GM21786 (cell line): ENCODE data around the gene KRTAP5-8.
"Not testable (repeated sequence)": the region's sequence is repeated elsewhere in the genome, so short reads cannot be mapped to it uniquely, and the experiment has no call there.

ENCODE experiments used
- ATAC-seq: cut with Tn5 transposase; IDR thresholded peaks from one replicate; pipeline ENCODE4 v1.9.1; 2021; ENCODE audit not compliant: unreplicated experiment

Gene KRTAP5-8

GRCh38 chr11:71505781-71506180 lies 32.0 kb upstream of the KRTAP5-8 start:
- ATAC-seq: no peak

DNA sequence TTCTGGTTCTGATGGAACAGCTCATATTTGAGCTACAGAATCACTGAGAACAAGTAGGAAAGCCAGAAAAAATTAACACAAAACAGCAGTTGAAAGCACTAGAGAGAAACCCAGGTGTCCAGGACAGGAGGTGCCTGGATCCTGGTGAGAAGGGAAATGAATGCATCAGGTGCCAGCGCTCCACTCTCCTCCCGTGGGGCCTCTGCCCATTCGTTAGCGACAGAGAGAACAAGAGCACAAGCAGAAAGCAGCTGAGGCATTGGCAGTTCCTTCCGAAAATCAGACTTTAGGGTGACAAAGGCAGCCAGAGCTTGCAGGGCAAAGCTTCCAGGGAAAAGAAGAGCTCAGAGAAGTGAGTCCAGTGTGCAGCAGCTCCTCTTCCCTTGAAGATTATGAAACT lies 30.7 kb upstream of the KRTAP5-8 start:
- no peak for ATAC-seq

DNA sequence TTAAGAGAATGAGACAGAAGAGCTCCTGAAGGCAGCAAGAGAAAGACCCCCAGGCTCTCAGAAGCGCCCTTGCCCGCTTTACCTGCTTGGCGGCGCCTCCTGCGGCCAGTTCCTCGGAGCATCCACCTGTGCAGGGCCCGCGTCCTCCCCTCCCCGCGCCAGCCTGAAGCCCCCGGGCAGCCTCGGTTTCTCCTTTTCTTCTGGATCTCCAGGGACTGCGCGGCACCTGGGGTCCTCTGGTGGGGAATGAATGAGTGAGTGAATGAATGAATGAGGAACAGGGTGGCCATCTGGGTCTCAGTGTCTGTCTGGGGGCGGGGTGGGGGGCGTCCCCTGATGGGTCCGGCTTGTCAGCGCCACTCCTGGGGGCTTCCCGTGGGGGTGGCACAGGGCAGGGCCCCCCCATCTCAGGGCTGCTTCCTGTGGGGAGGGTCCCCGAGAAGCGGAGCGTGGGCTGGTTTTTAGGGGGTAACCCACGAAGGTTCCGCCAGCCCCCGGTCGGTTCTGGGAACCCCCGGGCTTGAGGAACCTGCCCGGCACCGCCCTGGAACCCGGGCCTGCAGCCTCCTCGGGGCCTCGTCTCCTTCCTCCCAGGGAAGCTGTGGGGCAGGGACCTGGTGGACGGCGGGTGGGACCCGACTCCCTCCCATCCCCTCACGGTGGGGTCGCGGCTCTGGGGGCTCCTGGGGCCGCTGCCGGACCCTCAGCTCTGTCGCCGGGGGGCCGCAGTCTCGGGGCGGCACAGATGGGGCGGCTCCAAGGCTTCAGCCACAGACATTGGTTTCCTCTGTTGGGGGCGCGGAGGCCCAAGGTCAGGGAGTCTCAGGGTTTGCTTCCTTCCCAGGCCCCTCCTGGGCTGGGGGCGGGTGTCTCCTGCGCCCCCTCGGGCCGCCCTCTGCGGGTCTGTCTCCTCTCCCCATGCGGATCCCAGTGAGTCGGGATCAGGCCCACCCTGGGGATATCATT lies 19.0 kb upstream of the KRTAP5-8 start:
- ATAC-seq: no peak

DNA sequence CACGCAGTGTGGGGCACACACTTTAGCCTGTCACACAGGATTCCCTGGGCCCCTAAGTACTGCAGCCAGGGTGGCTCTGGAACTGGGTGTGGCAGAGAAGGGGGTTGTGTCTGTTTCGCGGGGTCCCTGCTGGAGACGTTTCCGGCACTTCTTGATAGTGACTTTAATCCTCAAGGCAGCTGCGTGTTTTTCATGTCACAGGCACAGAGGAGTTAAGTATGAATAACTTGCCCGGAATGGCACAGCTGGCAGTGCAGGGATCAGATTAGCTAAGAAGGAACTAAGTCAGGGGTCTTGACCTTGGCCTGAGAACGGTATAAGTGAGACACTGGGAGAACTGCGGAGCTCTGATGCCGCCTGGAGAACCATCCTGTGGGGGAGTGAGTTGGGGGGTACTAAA lies 18.3 kb upstream of the KRTAP5-8 start:
- no peak for ATAC-seq

- ATAC-seq: no peak
Observed at GRCh38 chr11:71525188-71525937, 12.5 kb upstream of the KRTAP5-8 start.

DNA sequence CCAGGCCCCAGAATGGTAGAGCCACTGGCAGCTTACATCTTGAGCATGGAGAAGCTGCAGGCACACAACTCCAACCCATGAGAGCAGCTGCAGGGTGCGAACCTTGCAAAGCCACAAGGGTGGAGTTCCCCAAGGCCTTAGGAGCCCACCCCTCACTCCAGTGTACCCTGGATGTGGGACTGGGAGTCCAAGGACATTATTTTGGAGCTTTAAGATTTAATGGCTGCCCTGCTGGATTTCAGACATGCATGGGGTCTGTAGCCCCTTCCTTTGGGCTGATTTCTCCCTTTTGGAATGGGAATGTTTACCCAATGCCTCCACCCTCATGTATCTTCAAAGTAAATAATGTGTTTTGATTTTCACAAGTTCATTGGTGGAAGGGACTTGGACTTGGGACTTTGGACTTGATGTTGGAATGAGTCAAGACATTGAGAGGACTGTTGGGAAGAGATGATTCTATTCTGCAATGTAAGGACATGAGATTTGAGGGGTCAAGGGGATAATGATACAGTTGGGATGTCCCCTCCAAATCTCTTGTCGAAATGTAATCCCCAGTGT lies 11.8 kb upstream of the KRTAP5-8 start:
- no peak for ATAC-seq

DNA sequence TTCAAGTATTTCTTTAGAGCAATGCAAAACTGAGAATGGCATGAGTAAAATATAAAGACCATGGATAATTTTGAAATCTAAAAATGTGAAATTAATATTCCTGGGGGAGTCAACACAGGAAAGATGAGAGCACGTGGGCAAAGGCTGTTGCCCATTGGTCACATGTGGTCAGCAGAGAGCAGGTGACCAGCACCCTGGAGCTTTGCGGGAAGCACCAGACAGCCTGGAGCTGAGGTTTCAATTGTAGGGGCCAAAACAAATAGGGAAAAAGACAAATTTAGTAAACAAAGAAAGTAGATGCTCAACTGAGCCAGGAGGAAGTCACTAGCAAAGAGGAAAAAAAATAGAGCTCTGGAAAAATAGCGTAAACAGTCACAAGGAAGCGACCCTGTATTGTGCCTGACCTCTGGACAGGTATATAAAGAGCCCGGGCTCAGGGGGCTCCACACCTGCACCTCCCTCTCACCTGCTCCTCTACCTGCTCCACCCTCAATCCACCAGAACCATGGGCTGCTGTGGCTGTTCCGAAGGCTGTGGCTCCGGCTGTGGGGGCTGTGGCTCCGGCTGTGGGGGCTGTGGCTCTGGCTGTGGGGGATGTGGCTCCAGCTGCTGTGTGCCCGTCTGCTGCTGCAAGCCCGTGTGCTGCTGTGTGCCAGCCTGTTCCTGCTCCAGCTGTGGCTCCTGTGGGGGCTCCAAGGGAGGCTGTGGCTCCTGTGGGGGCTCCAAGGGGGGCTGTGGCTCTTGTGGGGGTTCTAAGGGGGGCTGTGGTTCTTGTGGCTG lies 10.8 kb upstream of the KRTAP5-8 start, which contains the start of gene KRTAP5-7:
Gene KRTAP5-7, plus strand, starts transcription at position 472 of the 780 bp plus-strand sequence. Its CDS starts 34 bp downstream, at position 506.
- ATAC-seq: not testable (repeated sequence)

GRCh38 chr11:71527576-71528210 lies 10.1 kb upstream of the KRTAP5-8 start:
- ATAC-seq: no peak

GRCh38 chr11:71530602-71531001 lies 7.2 kb upstream of the KRTAP5-8 start:
- no peak for ATAC-seq

DNA sequence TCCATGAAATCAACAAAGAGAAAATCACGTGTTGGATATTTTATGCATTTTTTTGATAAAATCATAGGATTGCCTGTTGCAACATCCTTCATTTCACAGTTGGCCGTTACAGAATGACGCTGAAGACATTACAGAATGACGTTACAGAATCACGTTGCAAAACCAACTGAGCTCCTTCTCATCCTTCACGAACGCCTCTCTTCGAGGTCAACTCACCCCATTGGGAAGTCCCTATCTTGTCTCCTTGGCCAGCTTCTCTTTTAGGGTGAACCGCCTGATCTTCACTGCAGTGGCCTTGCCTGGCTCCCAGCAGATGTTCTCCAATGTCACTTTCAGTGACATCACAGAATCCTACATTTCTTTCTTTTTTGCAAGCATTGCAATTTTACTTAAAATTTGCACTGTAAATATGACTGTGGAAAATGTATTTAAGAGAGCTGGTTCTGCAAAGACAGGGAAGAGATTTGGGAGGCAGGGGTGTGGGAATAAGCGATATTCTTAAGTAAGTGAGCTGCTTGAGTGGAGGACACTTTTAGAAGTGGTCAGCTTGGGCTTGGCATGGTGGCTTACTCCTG lies 5.7 kb upstream of the KRTAP5-8 start:
- ATAC-seq: no peak

GRCh38 chr11:71534711-71535608 lies 2.9 kb upstream of the KRTAP5-8 start:
- ATAC-seq: not testable (repeated sequence)

DNA sequence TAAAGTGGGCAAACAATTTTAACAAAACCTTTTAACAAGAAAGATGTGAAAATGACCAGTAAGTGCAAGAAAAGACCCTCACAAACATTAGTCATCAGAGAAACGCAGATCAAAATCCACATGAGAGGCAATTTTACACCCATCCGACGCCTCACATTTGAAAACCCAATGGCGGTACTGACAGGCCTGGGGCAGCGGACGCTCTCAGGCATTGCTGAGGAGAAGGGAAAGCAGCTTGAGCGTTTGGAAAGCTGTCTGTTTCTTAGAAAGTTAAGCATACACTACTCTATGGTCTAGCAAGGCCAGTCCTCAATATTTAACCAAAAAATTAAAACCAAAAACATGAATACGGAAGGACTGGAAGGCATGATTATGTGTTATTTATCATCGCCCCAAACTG lies 2.0 kb upstream of the KRTAP5-8 start:
- ATAC-seq: no peak

GRCh38 chr11:71537537-71537936 lies 288 bp upstream of the KRTAP5-8 start:
- ATAC-seq: no peak

DNA sequence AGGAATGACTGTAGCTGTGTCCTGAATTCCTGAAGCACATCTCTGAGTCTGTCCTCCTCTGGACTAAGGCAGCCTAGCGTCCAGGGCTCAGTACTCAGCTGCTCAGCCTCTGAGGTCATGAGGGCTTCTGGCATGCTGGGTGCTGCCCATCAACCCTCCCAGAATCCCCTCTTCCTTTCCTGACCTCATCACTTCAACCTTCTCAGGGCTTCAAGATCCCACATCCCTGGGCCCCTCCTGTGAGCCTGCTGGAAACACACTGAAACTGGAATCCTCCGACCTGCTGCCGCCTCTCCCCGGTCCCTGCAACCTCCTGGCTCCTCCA lies 803 bp downstream of the KRTAP5-8 start:
- ATAC-seq: no peak

DNA sequence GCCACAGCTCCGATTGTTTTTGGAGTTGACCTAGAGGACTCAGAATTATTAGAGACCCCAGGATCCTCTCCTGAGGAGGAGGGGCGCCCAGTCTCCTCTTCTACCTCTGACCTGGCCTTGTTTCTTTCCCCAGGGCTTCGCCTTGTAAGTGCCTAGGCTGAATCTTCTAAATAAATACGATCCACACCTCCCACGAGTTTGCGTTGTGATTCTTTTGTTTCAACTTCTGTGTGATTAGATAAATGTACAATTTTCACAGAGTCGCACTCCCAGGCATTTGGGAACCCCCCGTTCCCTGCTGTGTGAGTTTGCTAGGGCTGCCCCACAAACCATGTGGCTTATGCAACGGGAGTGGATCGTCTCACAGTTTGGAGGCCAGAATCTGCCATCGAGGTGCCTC lies 1.2 kb downstream of the KRTAP5-8 start:
- ATAC-seq: no peak

- not testable (repeated sequence) for ATAC-seq
Observed at GRCh38 chr11:71539971-71540370, 2.1 kb downstream of the KRTAP5-8 start.

DNA sequence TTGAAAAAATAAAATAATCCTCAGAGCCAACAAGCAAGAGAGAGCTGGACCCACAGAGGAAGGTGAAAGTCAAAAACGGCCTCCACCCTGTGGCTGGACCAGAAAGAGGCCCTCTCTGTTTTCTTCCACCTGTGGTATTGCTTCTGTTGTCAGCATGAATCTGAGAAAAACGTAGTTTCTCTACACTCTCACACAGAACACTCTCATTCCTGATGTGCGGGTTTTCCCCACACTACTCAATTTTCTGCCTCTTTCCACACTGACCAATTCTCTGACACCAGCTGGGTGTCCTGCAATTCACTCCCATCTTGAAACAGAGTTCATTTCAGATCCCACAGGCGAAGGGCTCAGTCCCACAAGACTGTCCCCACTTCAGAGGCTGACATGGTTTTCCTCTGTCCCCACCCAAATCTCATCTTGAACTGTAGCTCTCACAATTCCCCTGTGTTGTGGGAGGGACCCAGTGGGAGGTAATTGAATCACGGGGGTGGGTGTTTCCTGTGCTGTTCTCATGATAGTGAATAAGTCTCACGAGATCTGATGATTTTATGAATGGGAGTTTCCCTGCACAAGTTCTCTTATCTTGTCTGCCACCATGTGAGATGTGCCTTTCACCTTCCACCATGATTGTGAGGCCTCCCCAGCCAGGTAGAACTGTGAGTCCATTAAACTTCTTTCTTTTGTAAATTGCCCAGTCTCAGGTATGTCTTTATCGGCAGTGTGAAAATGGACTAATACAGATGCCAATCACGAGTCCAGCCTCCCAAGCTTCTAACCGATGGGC lies 2.9 kb downstream of the KRTAP5-8 start:
- peak; percentile 83 for ATAC-seq

DNA sequence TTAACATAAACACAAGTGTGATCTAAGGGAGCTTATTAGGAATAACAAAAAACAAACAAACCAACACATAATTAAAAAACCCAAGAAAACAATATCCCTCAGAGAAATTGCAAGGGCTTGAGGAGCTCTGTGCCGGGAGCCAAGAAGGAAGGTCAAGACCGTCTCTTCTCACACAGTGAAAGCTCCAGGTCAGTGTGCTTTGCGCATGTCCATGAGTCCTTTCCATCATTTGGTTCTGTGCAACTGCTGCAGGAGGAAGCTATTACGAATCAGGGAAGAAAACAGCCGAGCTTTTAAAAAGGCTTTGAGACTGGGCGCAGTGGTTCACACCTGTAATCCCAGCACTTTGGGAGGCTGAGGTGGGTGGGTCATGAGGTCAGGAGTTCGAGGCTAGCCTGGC lies 4.6 kb downstream of the KRTAP5-8 start:
- ATAC-seq: no peak
